GM23338 (cell line): Measurements from ENCODE around the gene SPATA20. TPM values are rescaled to one million over a fixed set of nuclear protein-coding genes. Genes with fewer than 3 reads are reported as not detected.

Experiments used
- ATAC-seq: fragments of 200-7000 bp; cut with Tn5 transposase; 3 replicates; pipeline ENCODE4 v1.9.1; 2020
- DNase-seq: peaks from one replicate; pipeline ENCODE4 v3.0.0-alpha.2; 2015; ENCODE audit warnings: low spot score
- H2AFZ ChIP-seq: fragments of 200-600 bp; sonication (generic); 2 replicates; pipeline ENCODE4 v1.8.0; 2016; ENCODE audit warnings: antibody characterized with exemption, mild to moderate bottlenecking, moderate library complexity
- H3F3A ChIP-seq: fragments of 200-600 bp; sonication (generic); replicated peaks from 2 replicates; pipeline ENCODE4 v1.8.0; 2017; ENCODE audit warnings: antibody characterized with exemption, mixed run types, low read depth
- H3K27ac ChIP-seq: fragments of 200-600 bp; sonication (generic); 2 replicates; pipeline ENCODE4 v1.6.1; 2016; ENCODE audit warnings: low read depth
- H3K27me3 ChIP-seq: fragments of 200-600 bp; sonication (generic); 2 replicates; pipeline ENCODE4 v1.8.0; 2016; ENCODE audit warnings: mild to moderate bottlenecking, mixed run types, moderate library complexity; ENCODE audit not compliant: insufficient read depth
- H3K36me3 ChIP-seq: fragments of 200-600 bp; sonication (generic); 2 replicates; pipeline ENCODE4 v1.8.0; 2016; ENCODE audit warnings: mild to moderate bottlenecking; ENCODE audit not compliant: insufficient read depth
- H3K4me1 ChIP-seq: fragments of 200-600 bp; sonication (generic); 2 replicates; pipeline ENCODE4 v1.8.0; 2016; ENCODE audit warnings: mild to moderate bottlenecking, moderate library complexity; ENCODE audit not compliant: insufficient read depth
- H3K4me2 ChIP-seq: fragments of 200-600 bp; sonication (generic); 2 replicates; pipeline ENCODE4 v1.7.1; 2017; ENCODE audit warnings: mixed run types
- H3K4me3 ChIP-seq: fragments of 200-600 bp; sonication (generic); 2 replicates; pipeline ENCODE4 v1.6.1; 2016; ENCODE audit warnings: mixed run types
- H3K79me2 ChIP-seq: fragments of 200-600 bp; sonication (generic); replicated peaks from 2 replicates; pipeline ENCODE4 v1.8.0; 2017; ENCODE audit warnings: mild to moderate bottlenecking; ENCODE audit not compliant: insufficient read depth
- H3K9me2 ChIP-seq: fragments of 200-600 bp; sonication (generic); 2 replicates; pipeline ENCODE4 v1.8.0; 2017; ENCODE audit not compliant: insufficient read depth
- H4K20me1 ChIP-seq: fragments of 200-600 bp; sonication (generic); replicated peaks from 2 replicates; pipeline ENCODE4 v1.8.0; 2017; ENCODE audit warnings: mild to moderate bottlenecking; ENCODE audit not compliant: insufficient read depth
- H3K27ac Mint-ChIP-seq: 2 replicates; pipeline ENCODE4 v1.8.0; 2020; ENCODE audit warnings: inconsistent platforms, mild to moderate bottlenecking, moderate library complexity, mixed read lengths
- H3K27me3 Mint-ChIP-seq: 3 replicates; pipeline ENCODE4 v1.8.0; 2022; ENCODE audit warnings: low read depth, mild to moderate bottlenecking, moderate library complexity, mixed read lengths, inconsistent platforms; ENCODE audit not compliant: insufficient read depth, poor library complexity
- H3K36me3 Mint-ChIP-seq: 3 replicates; pipeline ENCODE4 v1.8.0; 2021; ENCODE audit warnings: low read depth, mild to moderate bottlenecking, inconsistent platforms, moderate library complexity, mixed read lengths
- H3K4me1 Mint-ChIP-seq: 3 replicates; pipeline ENCODE4 v1.8.0; 2020; ENCODE audit warnings: mild to moderate bottlenecking, inconsistent platforms, mixed read lengths
- H3K4me3 Mint-ChIP-seq: 3 replicates; pipeline ENCODE4 v1.8.0; 2021; ENCODE audit warnings: moderate library complexity, mild to moderate bottlenecking, inconsistent platforms, mixed read lengths
- H3K9me3 Mint-ChIP-seq: 3 replicates; pipeline ENCODE4 v1.8.0; 2020; ENCODE audit warnings: moderate library complexity, mild to moderate bottlenecking, inconsistent platforms, mixed read lengths
- CREB1 ChIP-seq: fragments of 250-450 bp; sonication (Bioruptor Pico); IDR thresholded peaks from 2 replicates; pipeline ENCODE4 v1.5.0; 2020; ENCODE audit warnings: low read depth, mild to moderate bottlenecking, moderate library complexity
- EZH2 ChIP-seq: fragments of 200-600 bp; sonication (generic); IDR thresholded peaks from one replicate; pipeline ENCODE4 v1.8.0; 2017; ENCODE audit warnings: antibody characterized with exemption, mild to moderate bottlenecking, low read depth; ENCODE audit not compliant: unreplicated experiment
- EZH2phosphoT487 ChIP-seq: fragments of 200-600 bp; sonication (generic); IDR thresholded peaks from one replicate; pipeline ENCODE4 v1.8.1; 2018; ENCODE audit warnings: antibody characterized with exemption; ENCODE audit not compliant: unreplicated experiment
- JUNB ChIP-seq: IDR thresholded peaks from one replicate; pipeline ENCODE4 v1.6.1; 2016; ENCODE audit warnings: antibody characterized with exemption; ENCODE audit not compliant: unreplicated experiment
- NANOG ChIP-seq: IDR thresholded peaks from 2 replicates; pipeline ENCODE4 v1.6.1; 2016; ENCODE audit warnings: antibody characterized with exemption, borderline replicate concordance
- POLR2AphosphoS5 ChIP-seq: IDR thresholded peaks from 2 replicates; pipeline ENCODE4 v1.6.1; 2016; ENCODE audit warnings: antibody characterized with exemption, low read depth
- STAT1 ChIP-seq: IDR thresholded peaks from one replicate; pipeline ENCODE4 v1.6.1; 2016; ENCODE audit warnings: antibody characterized with exemption; ENCODE audit not compliant: unreplicated experiment
- ZNF114 ChIP-seq: fragments of 250-450 bp; sonication (Bioruptor Pico); IDR thresholded peaks from 2 replicates; pipeline ENCODE4 v1.5.0; 2020; ENCODE audit warnings: mild to moderate bottlenecking, moderate library complexity
- polyA plus RNA-seq: library from polyadenylated mRNA; unstranded; fragments of >200 nt; fragmentation: Nextera tagmentation; extraction: Ambion mirVana; gene quantifications from 2 replicates; pipeline ENCODE4 v1.2.1, GENCODE V29; 2016
- total RNA-seq: library from RNA; depleted of rRNA; stranded (reverse); fragments of >200 nt; shearing (Covaris generic); gene quantifications from 2 replicates; pipeline ENCODE4 v1.2.3, GENCODE V29; 2014
- TF ChIP-seq, protein P1 (sequence below): fragments of 250-450 bp; sonication (Bioruptor Pico); IDR thresholded peaks from 2 replicates; pipeline ENCODE4 v1.5.0; 2020; ENCODE audit warnings: mild to moderate bottlenecking, moderate library complexity
- TF ChIP-seq, protein P2 (sequence below), 2 experiments: fragments of 200-600 bp in 1 of 2; sonication (generic) in 1 of 2; conservative IDR thresholded peaks; 2 replicates each; pipeline versions ENCODE4 v1.5.1 to v1.6.1; 2016 to 2017; ENCODE audit warnings: antibody characterized with exemption in 2 of 2, low read depth in 2 of 2, mild to moderate bottlenecking in 2 of 2, moderate library complexity in 1 of 2
- TF ChIP-seq, protein P3 (sequence below): IDR thresholded peaks from 2 replicates; pipeline ENCODE4 v1.6.1; 2016; ENCODE audit warnings: antibody characterized with exemption
- TF ChIP-seq, protein P4 (sequence below): IDR thresholded peaks from one replicate; pipeline ENCODE4 v1.6.1; 2018; ENCODE audit warnings: antibody characterized with exemption; ENCODE audit not compliant: unreplicated experiment

The SPATA20 gene
- total and polyA plus RNA-seq, 2 experiments from 2014 or later: 13.8 to 32.7 TPM

DNA sequence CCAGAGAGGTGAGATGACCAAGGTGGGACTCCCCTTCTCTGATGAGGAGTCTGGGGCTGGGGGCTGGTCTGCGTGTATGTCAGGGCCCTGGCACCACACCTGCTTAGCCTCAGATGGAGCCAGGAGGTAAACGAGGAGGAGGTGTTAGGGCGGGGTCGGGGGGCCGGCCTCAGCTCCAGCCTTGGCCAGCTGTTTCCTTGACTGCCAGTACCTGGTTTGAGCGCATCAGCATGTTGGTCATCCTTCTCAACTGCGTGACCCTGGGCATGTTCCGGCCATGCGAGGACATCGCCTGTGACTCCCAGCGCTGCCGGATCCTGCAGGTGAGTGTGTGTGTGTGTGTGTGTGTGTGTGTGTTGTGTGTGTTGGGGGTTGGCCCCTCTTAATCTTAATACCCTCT is 21.7 kb downstream of the SPATA20 start (continued):
- TF ChIP-seq, protein P1, sequence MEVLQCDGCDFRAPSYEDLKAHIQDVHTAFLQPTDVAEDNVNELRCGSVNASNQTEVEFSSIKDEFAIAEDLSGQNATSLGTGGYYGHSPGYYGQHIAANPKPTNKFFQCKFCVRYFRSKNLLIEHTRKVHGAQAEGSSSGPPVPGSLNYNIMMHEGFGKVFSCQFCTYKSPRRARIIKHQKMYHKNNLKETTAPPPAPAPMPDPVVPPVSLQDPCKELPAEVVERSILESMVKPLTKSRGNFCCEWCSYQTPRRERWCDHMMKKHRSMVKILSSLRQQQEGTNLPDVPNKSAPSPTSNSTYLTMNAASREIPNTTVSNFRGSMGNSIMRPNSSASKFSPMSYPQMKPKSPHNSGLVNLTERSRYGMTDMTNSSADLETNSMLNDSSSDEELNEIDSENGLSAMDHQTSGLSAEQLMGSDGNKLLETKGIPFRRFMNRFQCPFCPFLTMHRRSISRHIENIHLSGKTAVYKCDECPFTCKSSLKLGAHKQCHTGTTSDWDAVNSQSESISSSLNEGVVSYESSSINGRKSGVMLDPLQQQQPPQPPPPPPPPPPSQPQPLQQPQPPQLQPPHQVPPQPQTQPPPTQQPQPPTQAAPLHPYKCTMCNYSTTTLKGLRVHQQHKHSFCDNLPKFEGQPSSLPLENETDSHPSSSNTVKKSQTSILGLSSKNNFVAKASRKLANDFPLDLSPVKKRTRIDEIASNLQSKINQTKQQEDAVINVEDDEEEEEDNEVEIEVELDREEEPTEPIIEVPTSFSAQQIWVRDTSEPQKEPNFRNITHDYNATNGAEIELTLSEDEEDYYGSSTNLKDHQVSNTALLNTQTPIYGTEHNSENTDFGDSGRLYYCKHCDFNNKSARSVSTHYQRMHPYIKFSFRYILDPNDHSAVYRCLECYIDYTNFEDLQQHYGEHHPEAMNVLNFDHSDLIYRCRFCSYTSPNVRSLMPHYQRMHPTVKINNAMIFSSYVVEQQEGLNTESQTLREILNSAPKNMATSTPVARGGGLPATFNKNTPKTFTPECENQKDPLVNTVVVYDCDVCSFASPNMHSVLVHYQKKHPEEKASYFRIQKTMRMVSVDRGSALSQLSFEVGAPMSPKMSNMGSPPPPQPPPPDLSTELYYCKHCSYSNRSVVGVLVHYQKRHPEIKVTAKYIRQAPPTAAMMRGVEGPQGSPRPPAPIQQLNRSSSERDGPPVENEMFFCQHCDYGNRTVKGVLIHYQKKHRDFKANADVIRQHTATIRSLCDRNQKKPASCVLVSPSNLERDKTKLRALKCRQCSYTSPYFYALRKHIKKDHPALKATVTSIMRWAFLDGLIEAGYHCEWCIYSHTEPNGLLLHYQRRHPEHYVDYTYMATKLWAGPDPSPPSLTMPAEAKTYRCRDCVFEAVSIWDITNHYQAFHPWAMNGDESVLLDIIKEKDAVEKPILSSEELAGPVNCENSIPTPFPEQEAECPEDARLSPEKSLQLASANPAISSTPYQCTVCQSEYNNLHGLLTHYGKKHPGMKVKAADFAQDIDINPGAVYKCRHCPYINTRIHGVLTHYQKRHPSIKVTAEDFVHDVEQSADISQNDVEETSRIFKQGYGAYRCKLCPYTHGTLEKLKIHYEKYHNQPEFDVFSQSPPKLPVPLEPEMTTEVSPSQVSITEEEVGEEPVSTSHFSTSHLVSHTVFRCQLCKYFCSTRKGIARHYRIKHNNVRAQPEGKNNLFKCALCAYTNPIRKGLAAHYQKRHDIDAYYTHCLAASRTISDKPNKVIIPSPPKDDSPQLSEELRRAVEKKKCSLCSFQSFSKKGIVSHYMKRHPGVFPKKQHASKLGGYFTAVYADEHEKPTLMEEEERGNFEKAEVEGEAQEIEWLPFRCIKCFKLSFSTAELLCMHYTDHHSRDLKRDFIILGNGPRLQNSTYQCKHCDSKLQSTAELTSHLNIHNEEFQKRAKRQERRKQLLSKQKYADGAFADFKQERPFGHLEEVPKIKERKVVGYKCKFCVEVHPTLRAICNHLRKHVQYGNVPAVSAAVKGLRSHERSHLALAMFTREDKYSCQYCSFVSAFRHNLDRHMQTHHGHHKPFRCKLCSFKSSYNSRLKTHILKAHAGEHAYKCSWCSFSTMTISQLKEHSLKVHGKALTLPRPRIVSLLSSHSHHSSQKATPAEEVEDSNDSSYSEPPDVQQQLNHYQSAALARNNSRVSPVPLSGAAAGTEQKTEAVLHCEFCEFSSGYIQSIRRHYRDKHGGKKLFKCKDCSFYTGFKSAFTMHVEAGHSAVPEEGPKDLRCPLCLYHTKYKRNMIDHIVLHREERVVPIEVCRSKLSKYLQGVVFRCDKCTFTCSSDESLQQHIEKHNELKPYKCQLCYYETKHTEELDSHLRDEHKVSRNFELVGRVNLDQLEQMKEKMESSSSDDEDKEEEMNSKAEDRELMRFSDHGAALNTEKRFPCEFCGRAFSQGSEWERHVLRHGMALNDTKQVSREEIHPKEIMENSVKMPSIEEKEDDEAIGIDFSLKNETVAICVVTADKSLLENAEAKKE (CRISPR knock-in tag): no peak
- TF ChIP-seq STAT1 (no peak), EZH2 (no peak), ZNF114 (no peak), POLR2AphosphoS5 (no peak)
- TF ChIP-seq, protein P2, sequence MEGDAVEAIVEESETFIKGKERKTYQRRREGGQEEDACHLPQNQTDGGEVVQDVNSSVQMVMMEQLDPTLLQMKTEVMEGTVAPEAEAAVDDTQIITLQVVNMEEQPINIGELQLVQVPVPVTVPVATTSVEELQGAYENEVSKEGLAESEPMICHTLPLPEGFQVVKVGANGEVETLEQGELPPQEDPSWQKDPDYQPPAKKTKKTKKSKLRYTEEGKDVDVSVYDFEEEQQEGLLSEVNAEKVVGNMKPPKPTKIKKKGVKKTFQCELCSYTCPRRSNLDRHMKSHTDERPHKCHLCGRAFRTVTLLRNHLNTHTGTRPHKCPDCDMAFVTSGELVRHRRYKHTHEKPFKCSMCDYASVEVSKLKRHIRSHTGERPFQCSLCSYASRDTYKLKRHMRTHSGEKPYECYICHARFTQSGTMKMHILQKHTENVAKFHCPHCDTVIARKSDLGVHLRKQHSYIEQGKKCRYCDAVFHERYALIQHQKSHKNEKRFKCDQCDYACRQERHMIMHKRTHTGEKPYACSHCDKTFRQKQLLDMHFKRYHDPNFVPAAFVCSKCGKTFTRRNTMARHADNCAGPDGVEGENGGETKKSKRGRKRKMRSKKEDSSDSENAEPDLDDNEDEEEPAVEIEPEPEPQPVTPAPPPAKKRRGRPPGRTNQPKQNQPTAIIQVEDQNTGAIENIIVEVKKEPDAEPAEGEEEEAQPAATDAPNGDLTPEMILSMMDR (conservative IDR thresholded peaks at IDR 0.05; ENCODE audit: low read depth in 2 of 2): no peak
- TF ChIP-seq, protein P3, sequence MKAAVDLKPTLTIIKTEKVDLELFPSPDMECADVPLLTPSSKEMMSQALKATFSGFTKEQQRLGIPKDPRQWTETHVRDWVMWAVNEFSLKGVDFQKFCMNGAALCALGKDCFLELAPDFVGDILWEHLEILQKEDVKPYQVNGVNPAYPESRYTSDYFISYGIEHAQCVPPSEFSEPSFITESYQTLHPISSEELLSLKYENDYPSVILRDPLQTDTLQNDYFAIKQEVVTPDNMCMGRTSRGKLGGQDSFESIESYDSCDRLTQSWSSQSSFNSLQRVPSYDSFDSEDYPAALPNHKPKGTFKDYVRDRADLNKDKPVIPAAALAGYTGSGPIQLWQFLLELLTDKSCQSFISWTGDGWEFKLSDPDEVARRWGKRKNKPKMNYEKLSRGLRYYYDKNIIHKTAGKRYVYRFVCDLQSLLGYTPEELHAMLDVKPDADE: no peak

- peaks cover 36% of the 10 kb centered on the region for H3K27me3 Mint-ChIP-seq
- DNase-seq: no peak
- no peaks in the 10 kb centered on the region for H3K36me3 ChIP-seq
- H3K36me3 Mint-ChIP-seq: no peaks in the 10 kb centered on the region; the same call in 2 of the 3 replicates
- no peak overlapping the region for H2AFZ ChIP-seq
- no peak overlapping the region for H3K27ac Mint-ChIP-seq
- H3K27ac ChIP-seq: no peak overlapping the region
- ATAC-seq: no peak
- no peaks in the 10 kb centered on the region for H3K9me2 ChIP-seq
- peaks cover 47% of the 10 kb centered on the region for H3K4me1 Mint-ChIP-seq
- H3K4me3 Mint-ChIP-seq: no peak overlapping the region
- H3K4me3 ChIP-seq: no peak overlapping the region
- H3K27me3 ChIP-seq: peaks cover 30% of the 10 kb centered on the region
- no peaks in the 10 kb centered on the region; the same call in 1 of the 2 replicates for H4K20me1 ChIP-seq
- no peak overlapping the region for H3K4me2 ChIP-seq
- no peaks in the 10 kb centered on the region for H3K79me2 ChIP-seq
- H3K4me1 ChIP-seq: peaks cover 8% of the 10 kb centered on the region
- no peaks in the 10 kb centered on the region for H3F3A ChIP-seq
- no peaks in the 10 kb centered on the region for H3K9me3 Mint-ChIP-seq
- TF ChIP-seq NANOG (no peak), JUNB (no peak), EZH2 (no peak), STAT1 (no peak), EZH2phosphoT487 (no peak), CREB1 (CRISPR knock-in tag) (no peak), ZNF114 (no peak)
- TF ChIP-seq, protein P4, sequence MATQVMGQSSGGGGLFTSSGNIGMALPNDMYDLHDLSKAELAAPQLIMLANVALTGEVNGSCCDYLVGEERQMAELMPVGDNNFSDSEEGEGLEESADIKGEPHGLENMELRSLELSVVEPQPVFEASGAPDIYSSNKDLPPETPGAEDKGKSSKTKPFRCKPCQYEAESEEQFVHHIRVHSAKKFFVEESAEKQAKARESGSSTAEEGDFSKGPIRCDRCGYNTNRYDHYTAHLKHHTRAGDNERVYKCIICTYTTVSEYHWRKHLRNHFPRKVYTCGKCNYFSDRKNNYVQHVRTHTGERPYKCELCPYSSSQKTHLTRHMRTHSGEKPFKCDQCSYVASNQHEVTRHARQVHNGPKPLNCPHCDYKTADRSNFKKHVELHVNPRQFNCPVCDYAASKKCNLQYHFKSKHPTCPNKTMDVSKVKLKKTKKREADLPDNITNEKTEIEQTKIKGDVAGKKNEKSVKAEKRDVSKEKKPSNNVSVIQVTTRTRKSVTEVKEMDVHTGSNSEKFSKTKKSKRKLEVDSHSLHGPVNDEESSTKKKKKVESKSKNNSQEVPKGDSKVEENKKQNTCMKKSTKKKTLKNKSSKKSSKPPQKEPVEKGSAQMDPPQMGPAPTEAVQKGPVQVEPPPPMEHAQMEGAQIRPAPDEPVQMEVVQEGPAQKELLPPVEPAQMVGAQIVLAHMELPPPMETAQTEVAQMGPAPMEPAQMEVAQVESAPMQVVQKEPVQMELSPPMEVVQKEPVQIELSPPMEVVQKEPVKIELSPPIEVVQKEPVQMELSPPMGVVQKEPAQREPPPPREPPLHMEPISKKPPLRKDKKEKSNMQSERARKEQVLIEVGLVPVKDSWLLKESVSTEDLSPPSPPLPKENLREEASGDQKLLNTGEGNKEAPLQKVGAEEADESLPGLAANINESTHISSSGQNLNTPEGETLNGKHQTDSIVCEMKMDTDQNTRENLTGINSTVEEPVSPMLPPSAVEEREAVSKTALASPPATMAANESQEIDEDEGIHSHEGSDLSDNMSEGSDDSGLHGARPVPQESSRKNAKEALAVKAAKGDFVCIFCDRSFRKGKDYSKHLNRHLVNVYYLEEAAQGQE: no peak
Measured at GRCh38 chr17:50569592-50569991, 22.6 kb downstream of the SPATA20 start.
